ENCODE results near the gene WNT1.

The WNT1 gene

DNA sequence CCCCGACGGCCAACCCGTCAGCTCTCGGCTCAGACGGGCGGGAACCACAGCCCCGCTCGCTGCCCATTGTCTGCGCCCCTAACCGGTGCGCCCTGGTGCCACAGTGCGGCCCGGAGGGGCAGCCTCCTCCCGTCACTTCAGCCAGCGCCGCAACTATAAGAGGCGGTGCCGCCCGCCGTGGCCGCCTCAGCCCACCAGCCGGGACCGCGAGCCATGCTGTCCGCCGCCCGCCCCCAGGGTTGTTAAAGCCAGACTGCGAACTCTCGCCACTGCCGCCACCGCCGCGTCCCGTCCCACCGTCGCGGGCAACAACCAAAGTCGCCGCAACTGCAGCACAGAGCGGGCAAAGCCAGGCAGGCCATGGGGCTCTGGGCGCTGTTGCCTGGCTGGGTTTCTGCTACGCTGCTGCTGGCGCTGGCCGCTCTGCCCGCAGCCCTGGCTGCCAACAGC, at the start of gene WNT1:
Gene WNT1 (plus strand): TSS at position 32 of the 450 bp plus-strand sequence. CDS start 329 bp downstream, at position 361.
- FAIRE-seq, result no peak
- DNase-seq (ENCODE audit: insufficient read length, low spot score), result no peak

- DNase-seq (ENCODE audit: insufficient read length, low spot score) (no peak), FAIRE-seq (no peak)
Observed at GRCh38 chr12:48929551-48929950, 48.6 kb upstream of the WNT1 start.

GRCh38 chr12:48930475-48930874, 47.6 kb upstream of the WNT1 start:
- no peak for DNase-seq (ENCODE audit: insufficient read length, low spot score)
- no peak for FAIRE-seq

DNA sequence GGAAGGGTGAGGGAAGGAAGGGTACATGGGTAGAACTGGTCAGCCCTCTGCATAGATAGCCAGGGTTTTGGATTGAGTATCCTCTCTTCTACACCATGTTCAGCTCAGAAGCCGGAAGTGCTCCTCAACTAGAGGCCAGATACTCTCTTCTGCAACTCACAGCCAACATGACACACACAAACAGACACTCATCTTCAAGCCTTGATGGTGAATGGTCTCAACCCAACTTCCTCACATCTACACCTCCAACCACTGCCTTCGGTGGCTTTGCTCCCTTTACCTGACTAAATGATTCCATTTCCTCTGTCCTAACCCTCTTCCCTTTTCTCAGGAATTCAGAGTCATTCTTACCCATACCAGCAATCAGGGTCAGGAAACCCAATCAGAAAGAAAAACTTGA, 45.2 kb upstream of the WNT1 start:
- FAIRE-seq (no peak), DNase-seq (ENCODE audit: insufficient read length, low spot score) (no peak)

DNA sequence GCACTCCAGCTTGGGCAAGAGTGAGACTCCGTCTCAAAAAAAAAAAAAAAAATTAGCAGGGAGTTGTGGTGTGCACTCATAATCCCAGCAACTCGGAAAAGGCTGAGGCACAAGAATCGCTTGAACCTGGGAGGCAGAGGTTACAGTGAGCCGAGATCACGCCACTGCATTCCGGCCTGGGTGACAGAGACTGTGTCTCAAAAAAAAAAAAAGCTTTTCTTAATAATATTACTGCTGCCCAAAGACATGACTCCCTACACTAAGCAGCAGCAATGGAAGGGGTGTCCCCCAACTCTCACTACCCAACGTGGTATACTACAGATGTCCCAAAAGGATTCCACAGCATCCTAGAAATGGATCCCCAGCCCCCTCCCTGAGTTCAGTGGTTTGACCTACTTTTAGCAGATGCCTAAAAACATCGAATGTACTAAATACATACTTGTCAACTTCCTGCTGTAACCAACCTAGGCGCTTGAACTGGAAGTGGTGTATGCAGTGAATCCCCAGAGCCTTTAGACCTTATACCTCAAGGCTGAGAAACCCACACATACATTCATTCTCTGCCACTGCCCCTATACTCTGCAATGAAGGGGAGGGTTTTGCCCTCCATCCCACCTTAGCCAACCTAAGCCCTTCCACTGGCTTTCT, 44.3 kb upstream of the WNT1 start:
- FAIRE-seq (no peak), DNase-seq (ENCODE audit: insufficient read length, low spot score) (no peak)

DNA sequence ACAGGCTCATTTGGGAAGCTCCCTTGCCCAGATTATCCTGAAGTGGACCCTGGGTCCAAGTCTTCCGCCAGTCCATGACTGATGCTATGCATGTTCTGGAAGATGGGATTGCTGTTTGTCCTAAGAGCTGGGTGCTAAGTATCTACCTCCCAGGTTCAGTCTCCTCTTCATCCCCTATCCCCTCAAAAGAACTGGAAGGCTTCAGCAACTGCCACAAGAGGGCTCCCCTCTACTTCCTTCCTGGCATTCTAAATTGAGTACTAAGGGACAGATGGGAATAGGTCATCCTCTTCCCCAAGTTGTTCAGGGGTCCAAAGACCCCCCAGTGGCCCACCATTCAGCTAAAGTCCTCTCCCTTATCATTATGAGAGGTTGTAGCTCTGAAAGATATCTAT, 43.8 kb upstream of the WNT1 start:
- DNase-seq (ENCODE audit: insufficient read length, low spot score) (no peak), FAIRE-seq (no peak)

DNA sequence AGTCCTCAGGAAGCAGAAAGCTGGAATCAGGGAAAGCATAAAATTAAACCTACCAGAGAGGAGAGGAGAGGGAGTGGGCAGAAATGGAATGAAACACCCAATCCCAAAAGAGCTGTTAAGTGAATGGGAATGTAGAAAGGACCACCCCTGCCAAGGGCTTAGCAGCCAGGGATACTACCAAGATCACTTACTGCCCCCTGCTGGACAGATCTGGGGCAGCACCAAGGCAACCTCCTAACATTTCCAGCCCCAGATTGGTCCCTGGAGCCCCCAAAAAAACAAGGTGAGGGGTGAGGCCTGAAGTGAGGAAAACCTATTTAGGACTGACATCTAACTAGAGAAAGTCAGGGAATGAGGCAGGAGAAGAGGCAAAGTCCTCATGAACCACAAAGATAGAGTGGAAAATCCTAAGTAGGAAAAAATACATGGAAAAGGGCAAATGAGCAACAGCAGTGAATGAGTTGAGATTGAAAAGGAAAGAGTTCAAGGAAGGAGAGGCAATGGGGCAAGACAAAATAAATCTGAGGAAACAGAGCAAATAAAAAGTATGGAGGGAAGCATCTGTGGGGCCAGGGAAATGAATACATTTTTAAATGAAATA, 41.6 kb upstream of the WNT1 start:
- DNase-seq (ENCODE audit: insufficient read length, low spot score) (peak; percentile 74), FAIRE-seq (peak; percentile 76)

DNA sequence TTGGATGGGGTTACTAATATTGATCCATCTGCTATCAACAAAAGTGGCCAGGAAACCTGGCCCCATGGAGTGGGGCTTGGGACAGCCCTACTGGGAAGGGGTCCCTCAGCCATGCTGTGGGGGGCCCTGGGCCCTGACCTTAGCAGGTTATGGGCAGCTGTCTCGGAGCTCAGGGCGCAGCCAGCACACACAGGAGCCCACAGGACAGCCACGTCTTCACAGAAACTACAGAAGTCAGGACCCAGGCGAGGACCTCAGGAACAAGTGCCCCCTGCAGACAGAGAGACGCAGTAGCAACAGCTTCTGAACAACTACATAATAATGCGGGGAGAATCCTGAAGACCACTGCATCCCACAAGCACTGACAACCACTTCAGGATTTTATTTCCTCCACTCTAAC, 41.0 kb upstream of the WNT1 start:
- no peak for DNase-seq (ENCODE audit: insufficient read length, low spot score)
- FAIRE-seq, result no peak

DNA sequence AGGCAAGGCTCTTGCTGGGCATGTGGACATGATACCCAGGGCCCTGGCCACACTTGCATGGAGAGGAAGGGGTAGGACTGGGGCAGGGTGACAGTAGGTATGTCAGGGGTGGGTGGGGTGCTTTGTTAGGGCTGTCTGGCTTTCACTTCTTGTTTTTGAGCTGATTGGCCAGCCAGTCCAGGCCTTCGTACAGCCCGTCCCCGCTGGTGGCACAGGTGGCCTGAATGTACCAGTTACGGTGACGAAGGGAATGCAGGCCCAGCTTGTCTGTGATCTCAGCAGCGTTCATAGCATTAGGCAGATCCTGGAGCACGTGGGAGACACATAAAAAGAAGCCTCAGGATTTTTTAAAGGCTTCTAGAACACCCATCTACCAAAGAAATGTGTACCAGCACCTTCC, 39.3 kb upstream of the WNT1 start:
- no peak for DNase-seq (ENCODE audit: insufficient read length, low spot score)
- no peak for FAIRE-seq

GRCh38 chr12:48940181-48940580, 37.9 kb upstream of the WNT1 start:
- DNase-seq (ENCODE audit: insufficient read length, low spot score) (no peak), FAIRE-seq (no peak)

DNA sequence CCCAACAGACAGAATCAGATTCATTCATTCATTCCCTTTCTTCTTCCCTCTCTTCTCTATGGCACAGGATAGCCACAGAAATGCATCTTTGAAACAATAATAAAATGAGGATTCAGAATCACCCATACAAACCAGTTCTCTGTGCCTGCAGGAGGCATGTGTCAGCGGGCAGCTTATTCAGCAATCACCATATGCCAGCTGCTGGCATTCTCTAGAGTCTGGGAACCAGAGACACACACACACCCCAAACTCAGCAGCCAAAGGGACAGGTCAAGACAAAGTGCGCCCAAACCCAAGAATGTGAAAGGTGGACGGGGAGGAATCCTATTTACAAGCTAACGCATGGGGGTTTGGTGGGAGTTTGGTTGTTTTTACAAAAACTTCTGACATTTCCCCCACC, 34.9 kb upstream of the WNT1 start:
- DNase-seq (ENCODE audit: insufficient read length, low spot score), result no peak
- no peak for FAIRE-seq

DNA sequence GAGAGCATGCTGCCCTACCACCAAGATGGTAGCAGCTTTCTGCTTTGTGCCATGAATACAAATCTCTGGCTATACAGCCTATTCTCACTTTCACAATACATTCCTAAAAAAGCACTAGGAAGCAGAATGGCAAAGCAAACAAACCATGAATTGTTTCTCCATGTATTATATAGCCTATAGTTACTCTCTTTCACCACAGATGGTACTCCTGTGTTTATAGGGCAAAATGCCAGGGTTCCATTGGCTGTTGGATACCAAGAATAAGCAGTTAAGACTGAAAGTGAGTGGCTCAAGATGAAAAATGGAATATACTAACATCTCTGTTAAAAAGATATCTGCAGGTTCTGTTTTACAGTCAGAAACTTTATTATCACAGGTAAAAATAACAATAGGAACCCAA, 31.9 kb upstream of the WNT1 start:
- FAIRE-seq (no peak), DNase-seq (ENCODE audit: insufficient read length, low spot score) (no peak)

DNA sequence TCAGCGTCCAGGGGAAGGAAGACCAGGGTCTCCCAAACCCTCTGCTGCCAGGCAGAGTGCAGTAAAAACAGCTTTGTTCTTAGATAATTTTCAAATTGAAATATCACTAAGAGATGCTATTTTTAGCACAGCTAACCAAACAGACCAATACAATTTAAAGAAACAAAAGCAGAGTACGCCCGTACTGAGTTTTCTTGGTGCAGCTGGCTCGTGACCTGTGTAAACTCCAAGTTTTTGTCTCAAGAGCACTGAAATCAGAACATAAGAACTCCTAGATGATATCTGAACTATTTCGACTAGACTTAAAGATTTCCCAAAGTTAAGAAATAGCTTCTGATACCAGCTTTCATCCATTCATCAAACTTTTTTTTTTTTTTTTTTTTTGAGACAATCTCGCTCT, 31.2 kb upstream of the WNT1 start:
- DNase-seq (ENCODE audit: insufficient read length, low spot score) (no peak), FAIRE-seq (no peak)

- FAIRE-seq (no peak), DNase-seq (ENCODE audit: insufficient read length, low spot score) (no peak)
Observed at GRCh38 chr12:48947727-48948126, 30.4 kb upstream of the WNT1 start.

GRCh38 chr12:48952691-48953090, 25.4 kb upstream of the WNT1 start:
- FAIRE-seq, result no peak
- DNase-seq (ENCODE audit: insufficient read length, low spot score), result no peak

DNA sequence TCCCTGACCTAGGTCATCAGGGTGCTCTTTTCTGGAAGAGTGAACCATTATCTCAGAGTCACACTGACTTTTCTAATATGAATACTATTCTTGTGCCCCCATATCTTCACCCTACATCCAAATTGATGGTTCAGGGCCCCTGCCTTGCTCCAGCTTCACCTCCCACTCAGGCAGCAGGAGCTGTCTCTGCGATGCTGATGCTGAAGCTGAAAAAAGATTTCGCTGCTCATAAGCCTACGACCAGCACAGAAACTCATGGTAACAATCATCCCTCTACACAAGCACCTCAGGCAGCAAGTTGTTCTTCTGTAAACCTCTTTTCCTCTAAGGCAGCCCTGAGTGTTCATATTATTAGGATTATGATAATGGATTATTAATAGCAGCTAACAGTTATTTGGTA, 24.1 kb upstream of the WNT1 start:
- no peak for DNase-seq (ENCODE audit: insufficient read length, low spot score)
- no peak for FAIRE-seq

DNA sequence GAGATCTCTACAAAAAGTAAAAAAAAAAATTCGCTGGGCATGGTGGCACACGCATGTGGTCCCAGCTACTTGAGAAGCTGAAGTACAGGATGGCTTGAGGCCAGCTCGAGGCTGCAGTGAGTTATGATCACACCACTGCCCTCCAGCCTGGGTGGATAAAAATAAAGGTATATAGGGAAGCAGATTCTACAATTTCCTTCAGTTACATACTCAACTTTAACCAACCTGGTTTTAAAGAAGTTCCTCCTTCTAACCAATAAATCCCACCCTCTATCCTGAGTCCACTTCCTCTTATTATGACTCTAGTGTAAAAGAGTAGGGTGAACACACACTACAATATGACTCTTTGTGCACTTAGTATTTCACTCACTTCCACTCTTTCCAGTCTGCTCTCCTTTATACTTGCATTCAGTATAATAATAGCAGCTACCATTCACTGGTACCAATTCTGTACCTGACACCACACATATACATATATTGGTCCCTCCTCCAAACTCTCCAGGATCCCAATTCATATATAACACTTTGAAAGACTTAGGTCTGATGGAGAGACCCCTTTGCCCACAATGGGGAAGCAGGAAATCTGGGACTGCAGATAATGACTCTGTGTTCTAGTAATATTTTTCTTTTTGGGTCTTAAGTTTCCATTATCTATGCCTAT, 23.2 kb upstream of the WNT1 start:
- DNase-seq (ENCODE audit: insufficient read length, low spot score) (no peak), FAIRE-seq (no peak)

DNA sequence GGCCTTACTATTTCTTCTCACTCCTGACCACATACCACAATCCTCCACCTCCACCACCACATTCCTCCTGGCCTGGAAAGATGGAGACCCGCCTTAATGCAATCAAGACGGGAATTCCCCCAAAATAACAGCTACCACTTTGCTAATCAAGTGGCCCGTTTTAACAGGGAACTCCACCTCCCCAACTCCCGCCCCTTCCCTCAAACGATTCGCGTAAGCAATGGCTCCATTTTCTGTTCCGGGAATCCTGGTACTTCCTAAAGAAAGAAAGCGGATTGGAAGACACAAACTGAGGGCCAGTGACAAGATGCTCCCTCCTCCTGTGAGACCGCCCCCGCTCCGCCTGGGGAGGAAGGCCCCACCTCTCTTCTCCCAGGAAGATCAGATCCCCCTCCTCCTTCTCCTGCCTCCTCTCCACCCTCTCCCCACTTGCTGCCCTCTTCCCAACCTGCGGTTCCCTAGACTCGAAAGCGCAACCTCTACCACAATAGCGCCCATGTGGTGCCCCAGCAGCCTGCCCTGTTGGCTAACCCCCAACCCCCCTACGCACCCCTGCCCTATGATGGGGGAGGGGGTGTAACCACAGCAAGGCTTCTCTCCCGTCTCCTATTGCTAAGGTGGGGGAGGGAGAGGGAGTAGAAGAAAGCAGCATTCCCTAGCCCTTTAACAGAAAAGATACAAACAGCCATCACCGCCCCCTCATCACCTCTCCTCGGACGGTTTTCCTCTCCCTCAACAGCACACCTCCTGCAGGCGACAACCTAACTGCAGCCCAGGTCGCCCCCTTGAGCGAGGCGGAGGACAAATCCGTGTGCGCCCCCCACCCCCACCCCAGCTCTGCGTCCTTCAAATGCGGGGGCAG, 21.6 kb upstream of the WNT1 start:
- DNase-seq (ENCODE audit: insufficient read length, low spot score) (no peak), FAIRE-seq (peak; percentile 49)

- peak; percentile 87 for FAIRE-seq
Observed at GRCh38 chr12:48957141-48958048, 20.7 kb upstream of the WNT1 start, which contains the start of gene ARF3. Gene ARF3, minus strand, starts transcription at chr12:48957487. Its CDS starts 16,392 bp downstream, at chr12:48941095.

DNA sequence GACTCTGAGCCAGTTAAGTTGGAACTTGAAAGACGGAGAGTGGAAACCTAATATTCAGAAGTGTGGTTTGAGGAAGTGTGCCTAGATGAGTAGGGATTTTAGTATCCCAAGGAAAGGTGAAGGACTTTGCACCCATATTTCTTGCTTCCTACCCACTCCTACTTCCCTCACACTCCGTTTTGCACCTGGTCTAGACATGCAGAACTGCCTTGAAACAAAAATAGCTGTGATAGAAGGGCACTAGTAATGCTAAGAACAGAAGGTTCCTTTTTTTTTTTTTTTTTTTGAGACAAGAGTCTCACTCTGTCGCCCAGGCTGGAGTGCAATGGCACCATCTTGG, 20.1 kb upstream of the WNT1 start:
- DNase-seq (ENCODE audit: insufficient read length, low spot score), result no peak
- FAIRE-seq, result no peak

More at GRCh38 chr12:48957141-48958048, 20.7 kb upstream of the WNT1 start, which contains the start of gene ARF3:
- DNase-seq (ENCODE audit: insufficient read length, low spot score), result peak; percentile 98
